Activated CD4-positive, alpha-beta memory T cell treated with anti-CD3 and anti-CD28 coated beads for 36 hours (primary cell): ENCODE measurements around the gene KBTBD4. TPM values are rescaled to one million over a fixed set of nuclear protein-coding genes. Genes with fewer than 3 reads are reported as not detected.
"Not testable (repeated sequence)": the region's sequence is repeated elsewhere in the genome, so short reads cannot be mapped to it uniquely, and the experiment has no call there.

Source experiments
- CTCF ChIA-PET: fragments of 350-600 bp; sonication (Branson Sonifier 250); formaldehyde crosslinking; loops from one replicate; lab custom pipeline; 2021; ENCODE audit warnings: antibody characterized with exemption, inconsistent platforms; lab: Charles Lee
- POLR2A ChIA-PET: fragments of 350-600 bp; sonication (Branson Sonifier 250); formaldehyde crosslinking; loops from one replicate; lab custom pipeline; 2021; ENCODE audit warnings: antibody characterized with exemption; lab: Charles Lee
- DNase-seq: peaks from one replicate; pipeline ENCODE4 v3.0.0-alpha.2; 2020
- H3K27ac Mint-ChIP-seq: one replicate; pipeline ENCODE4 v1.8.0; 2021; ENCODE audit warnings: mixed read lengths
- H3K27me3 Mint-ChIP-seq: one replicate; pipeline ENCODE4 v1.8.0; 2021; ENCODE audit warnings: mixed read lengths
- H3K36me3 Mint-ChIP-seq: one replicate; pipeline ENCODE4 v1.8.0; 2021; ENCODE audit warnings: mixed read lengths
- H3K4me1 Mint-ChIP-seq: one replicate; pipeline ENCODE4 v1.8.0; 2021; ENCODE audit warnings: low read depth, mixed read lengths
- H3K4me3 Mint-ChIP-seq: one replicate; pipeline ENCODE4 v1.8.0; 2021; ENCODE audit warnings: mild to moderate bottlenecking, mixed read lengths
- H3K9me3 Mint-ChIP-seq: one replicate; pipeline ENCODE4 v1.8.0; 2021; ENCODE audit warnings: mixed read lengths
- intact Hi-C: fragments of 100-400 bp; cut with micrococcal nuclease; formaldehyde crosslinking; loops from one replicate; pipeline ENCODE4 v1.15.1; 2023
- total RNA-seq, 2 experiments: library from RNA; stranded (reverse); gene quantifications; one replicate each; pipeline ENCODE4 v1.2.3, GENCODE V29; 2021

The KBTBD4 gene
- total RNA-seq, 2 experiments from 2014 or later = 18.7 to 18.8 TPM

DNA sequence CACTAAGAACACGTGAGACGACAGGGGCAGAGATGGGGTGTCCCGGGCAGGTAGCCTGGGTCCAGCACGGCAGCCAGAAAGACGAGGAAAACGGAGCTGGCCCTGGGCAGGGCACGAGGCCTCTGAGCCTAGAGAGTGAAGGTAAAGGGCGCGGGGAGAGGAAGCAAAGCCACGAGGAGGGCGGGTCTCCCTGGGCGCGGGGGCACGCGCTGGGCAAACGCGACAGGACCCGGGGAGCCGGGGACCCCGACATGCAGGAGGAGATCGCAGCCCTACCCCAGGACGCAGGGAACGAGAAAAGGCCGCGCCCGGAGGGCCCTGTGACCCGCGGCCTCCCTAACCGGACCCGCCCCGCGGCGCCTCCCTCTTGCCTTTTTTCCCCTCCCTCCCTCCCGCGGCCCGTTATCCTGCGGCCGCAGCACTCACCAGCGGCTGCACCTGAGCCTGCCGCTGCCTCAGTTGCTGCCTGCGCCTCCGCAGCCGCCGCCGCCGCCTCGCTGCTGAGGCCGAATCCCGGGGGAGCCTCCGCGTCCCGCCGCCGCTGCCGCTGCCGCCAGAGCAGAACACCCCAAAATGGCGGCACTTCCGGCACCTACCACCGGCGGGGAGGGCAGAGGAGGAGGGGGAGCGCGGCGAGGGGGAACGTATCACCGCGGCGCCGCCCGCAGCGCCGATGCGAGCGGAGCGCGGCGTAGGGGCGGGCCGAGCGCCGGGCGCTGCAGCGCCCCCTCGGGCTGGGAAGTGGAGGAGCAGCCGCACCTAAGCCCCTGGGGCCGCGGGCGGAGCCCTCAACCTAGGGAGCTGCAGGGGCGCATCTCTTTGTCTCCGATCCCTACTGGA is 26.0 kb downstream of the KBTBD4 start, which contains the start of gene CELF1:
TSS of gene CELF1 (minus strand) at position 567 of the 840 bp plus-strand sequence. CDS start 53,609 bp downstream, outside the sequence.
- H3K4me1 Mint-ChIP-seq = peaks cover 39% of the 10 kb centered on the region
- peak; percentile 96 for DNase-seq
- no peaks in the 10 kb centered on the region for H3K9me3 Mint-ChIP-seq
- ChIA-PET CTCF (interaction anchor here (0.7 to 5.1 kb wide), 15 partner anchors 9 to 143 kb away, joined by 3 to 32 read pairs (median 5); partner anchors contain the start of genes KBTBD4, NDUFS3 and PTPMT1), POLR2A (interaction anchor here (0.7 to 2.5 kb wide), 10 partner anchors 12 to 163 kb away, joined by 3 to 20 read pairs (median 4); partner anchors contain the start of genes AGBL2, KBTBD4, NDUFS3 and PTPMT1)
- intact Hi-C loops = loop anchor here (1.0 to 10.0 kb wide), 12 partner anchors 12 to 936 kb away; partner anchors contain the start of genes ATG13, CSTPP1, DDB2 and FNBP4
- H3K36me3 Mint-ChIP-seq = peaks cover 24% of the 10 kb centered on the region
- H3K27ac Mint-ChIP-seq = peak within 1 kb of the TSS; percentile 92
- H3K4me3 Mint-ChIP-seq = peak within 1 kb of the TSS; percentile 95
- H3K27me3 Mint-ChIP-seq = no peaks in the 10 kb centered on the region

DNA sequence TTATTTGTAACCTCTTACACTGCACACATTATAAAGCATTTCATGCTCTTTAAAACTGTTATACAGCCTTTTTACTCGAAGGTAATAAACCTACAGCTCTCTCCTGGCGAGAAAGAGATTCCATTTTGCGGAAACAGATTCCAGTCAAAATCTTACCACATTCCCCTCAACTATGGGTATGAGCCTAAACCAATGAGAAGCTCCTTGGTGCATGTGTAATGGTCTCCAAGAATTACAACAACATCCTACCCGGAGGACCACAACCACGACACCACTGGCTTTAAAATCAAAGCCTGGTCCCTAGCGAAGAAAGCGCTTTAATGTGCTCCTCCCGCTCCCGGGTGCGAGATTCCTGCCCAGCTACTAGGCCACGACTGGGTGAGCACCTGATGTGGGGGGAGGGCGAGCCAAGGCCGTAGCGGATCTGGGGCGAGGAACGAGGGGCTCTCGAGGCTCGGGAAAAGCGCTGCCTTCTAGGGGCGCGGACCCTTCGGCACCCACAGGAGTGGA is 26.7 kb downstream of the KBTBD4 start:
- DNase-seq = peak; percentile 43
- ChIA-PET CTCF (interaction anchor here (1.0 to 3.3 kb wide), 7 partner anchors 12 to 142 kb away, joined by 4 to 29 read pairs (median 5); no protein-coding TSS in a partner anchor), POLR2A (interaction anchor here (0.5 to 2.5 kb wide), 10 partner anchors 12 to 164 kb away, joined by 3 to 20 read pairs (median 4); partner anchors contain the start of genes AGBL2 and PTPMT1)
- Mint-ChIP-seq H3K4me1 (peaks cover 43% of the 10 kb centered on the region), H3K9me3 (no peaks in the 10 kb centered on the region), H3K36me3 (peaks cover 24% of the 10 kb centered on the region), H3K27me3 (no peaks in the 10 kb centered on the region), H3K4me3 (peak overlapping the region; percentile 95), H3K27ac (peak overlapping the region; percentile 92)
- intact Hi-C loops = loop anchor here (1.0 to 10.0 kb wide), 9 partner anchors 12 to 935 kb away; partner anchors contain the start of genes ATG13, CSTPP1, DDB2 and FNBP4

DNA sequence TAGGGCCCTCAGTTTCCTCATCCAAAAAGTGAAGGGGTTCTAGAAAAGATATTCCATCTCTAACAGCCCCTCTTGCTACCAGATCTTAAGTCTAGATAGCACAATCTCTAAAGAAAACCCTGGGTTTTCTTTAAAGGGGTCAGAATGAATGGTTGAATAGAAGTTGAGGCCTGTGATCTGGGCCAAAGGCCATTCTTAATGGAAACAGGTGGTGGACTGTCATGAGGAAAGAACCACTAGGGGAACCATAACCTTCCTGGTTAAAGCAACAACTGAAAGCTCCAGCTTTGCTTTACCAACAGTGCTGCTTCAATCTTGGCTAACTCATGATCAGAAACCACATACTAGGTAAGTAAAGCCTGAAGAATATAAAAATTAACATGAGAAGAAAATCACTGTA is 27.7 kb downstream of the KBTBD4 start:
- Mint-ChIP-seq H3K27me3 (no peaks in the 10 kb centered on the region), H3K9me3 (no peaks in the 10 kb centered on the region), H3K27ac (peak overlapping the region; percentile 92), H3K4me3 (peak overlapping the region; percentile 95), H3K36me3 (peaks cover 24% of the 10 kb centered on the region), H3K4me1 (peaks cover 50% of the 10 kb centered on the region)
- intact Hi-C loops = loop anchor here (10.0 kb wide), 3 partner anchors 304 to 616 kb away; partner anchors contain the start of genes CSTPP1 and DDB2
- DNase-seq = no peak
- ChIA-PET POLR2A (interaction anchor here (1.4 to 2.5 kb wide), 4 partner anchors 11 to 165 kb away, joined by 3 to 20 read pairs (median 8); partner anchors contain the start of genes AGBL2 and PTPMT1), CTCF (interaction anchor here (1.1 to 3.3 kb wide), 6 partner anchors 11 to 73 kb away, joined by 4 to 29 read pairs (median 12); no protein-coding TSS in a partner anchor)

DNA sequence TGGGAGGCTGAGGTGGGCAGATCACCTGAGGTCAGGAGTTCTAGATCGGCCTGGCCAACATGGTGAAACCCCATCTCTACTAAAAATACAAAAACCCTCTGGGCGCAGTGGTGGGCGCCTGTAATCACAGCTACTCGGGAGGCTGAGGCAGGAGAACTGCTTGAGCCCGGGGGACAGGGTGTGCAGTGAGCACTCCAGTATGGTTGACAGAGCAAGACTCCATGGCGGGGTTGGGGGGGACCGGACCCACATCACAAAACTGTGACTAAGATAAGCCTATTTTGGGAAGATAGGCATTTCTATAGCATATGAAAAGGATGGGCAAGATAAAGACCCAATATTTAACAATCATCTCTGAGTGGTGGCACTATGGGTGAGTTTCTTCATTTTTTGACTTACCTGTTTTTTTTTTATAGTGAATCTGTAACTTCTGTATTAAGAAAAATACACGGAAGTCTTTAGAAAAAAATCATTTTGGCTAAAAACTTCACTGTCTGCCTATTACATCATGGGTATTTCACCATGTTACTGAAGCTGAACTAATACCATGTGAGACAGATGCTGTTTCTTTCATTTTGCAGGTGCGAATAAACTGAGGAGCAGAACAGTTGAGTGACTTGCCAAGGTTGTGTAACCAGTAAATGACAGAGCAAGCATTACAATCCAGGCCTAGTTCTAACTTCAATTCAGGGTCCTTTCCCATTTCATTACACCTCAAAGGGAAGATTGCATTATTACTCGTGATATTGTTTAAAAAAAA is 28.3 kb downstream of the KBTBD4 start:
- Mint-ChIP-seq H3K36me3 (peaks cover 24% of the 10 kb centered on the region), H3K27me3 (no peaks in the 10 kb centered on the region), H3K4me1 (peaks cover 50% of the 10 kb centered on the region), H3K9me3 (no peaks in the 10 kb centered on the region), H3K4me3 (peak overlapping the region; percentile 33), H3K27ac (peak overlapping the region; percentile 92)
- POLR2A ChIA-PET = interaction anchor here (2.5 kb wide), 1 partner anchor 10 kb away, joined by 12 read pairs; no protein-coding TSS in a partner anchor
- intact Hi-C loops = loop anchor here (10.0 kb wide), 3 partner anchors 304 to 616 kb away; partner anchors contain the start of genes CSTPP1 and DDB2
- DNase-seq = no peak
- CTCF ChIA-PET = interaction anchor here (3.0 to 3.1 kb wide), 2 partner anchors 10 to 36 kb away, joined by 20 to 29 read pairs; no protein-coding TSS in a partner anchor

DNA sequence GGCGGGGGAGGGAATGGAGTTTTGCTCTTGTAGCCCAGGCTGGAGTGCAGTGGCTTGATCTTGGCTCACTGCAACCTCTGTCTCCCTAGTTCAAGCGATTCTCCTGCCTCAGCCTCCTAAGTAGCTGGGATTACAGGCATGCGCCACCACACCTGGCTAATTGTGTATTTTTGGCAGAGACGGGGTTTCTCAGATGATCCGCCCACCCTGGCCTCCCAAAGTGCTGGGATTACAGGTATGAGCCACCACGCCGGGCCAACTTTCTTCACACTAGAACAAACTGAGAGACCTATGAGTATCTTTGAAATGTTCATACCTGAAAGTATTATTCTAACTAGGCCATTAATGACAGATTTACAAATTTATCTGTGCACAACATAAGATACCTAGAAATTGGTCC is 32.5 kb downstream of the KBTBD4 start:
- H3K4me3 Mint-ChIP-seq, CTCF ChIA-PET, POLR2A ChIA-PET, DNase-seq, intact Hi-C loops, H3K27ac Mint-ChIP-seq, H3K9me3 Mint-ChIP-seq, H3K27me3 Mint-ChIP-seq: not testable (repeated sequence)
- Mint-ChIP-seq H3K4me1 (peaks cover 63% of the 10 kb centered on the region), H3K36me3 (peaks cover 14% of the 10 kb centered on the region)

DNA sequence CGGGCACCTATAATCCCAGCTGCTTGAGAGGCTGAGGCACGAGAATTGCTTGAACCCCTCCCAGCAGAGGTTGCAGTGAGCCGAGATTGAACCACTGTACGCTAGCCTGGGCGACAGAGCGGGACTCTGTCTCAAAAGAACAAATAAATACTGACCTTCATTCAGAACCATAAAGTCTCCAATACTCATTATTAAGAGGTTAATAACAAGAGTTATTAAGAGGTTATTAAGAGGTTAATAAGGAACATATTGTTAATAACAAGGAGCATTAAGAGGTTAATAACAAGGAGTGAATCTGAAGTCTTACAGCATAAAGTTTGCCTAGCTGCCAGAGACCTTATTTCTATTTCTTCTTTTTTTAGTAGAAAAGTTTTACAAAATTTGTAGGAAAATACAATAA is 33.5 kb downstream of the KBTBD4 start:
- Mint-ChIP-seq H3K9me3 (no peaks in the 10 kb centered on the region), H3K27ac (no peak overlapping the region), H3K27me3 (no peaks in the 10 kb centered on the region), H3K4me3 (no peak overlapping the region), H3K36me3 (peaks cover 8% of the 10 kb centered on the region), H3K4me1 (peaks cover 63% of the 10 kb centered on the region)
- no peak for DNase-seq
- ChIA-PET POLR2A (no interaction called here), CTCF (no interaction called here)
- intact Hi-C loops = no loop called here

DNA sequence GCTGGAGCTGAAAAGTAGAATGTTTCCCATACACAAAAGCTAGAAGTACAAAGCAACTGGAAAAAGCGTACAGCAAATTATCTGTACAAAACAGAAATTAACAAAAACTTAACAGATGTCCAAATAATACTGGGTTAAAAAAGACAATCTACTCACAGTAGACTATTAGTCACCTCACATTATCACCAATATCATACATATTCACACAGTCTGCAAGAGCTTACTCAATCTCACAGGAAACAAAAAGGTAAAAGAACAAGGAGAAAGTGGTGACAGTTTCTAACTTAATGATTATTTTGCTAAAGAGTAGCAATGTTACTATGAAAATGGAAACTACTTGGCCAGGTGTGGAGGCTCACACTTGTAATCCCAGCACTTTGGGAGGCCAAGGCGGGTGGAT is 37.7 kb downstream of the KBTBD4 start:
- H3K4me1 Mint-ChIP-seq = peaks cover 67% of the 10 kb centered on the region
- H3K27ac Mint-ChIP-seq = peak overlapping the region; percentile 87
- no peak for DNase-seq
- H3K27me3 Mint-ChIP-seq = no peaks in the 10 kb centered on the region
- POLR2A ChIA-PET = interaction anchor here (1.1 to 3.3 kb wide), 6 partner anchors 11 to 226 kb away, joined by 3 to 17 read pairs (median 8); partner anchors contain the start of genes CELF1, FNBP4, KBTBD4 and NDUFS3
- no peaks in the 10 kb centered on the region for H3K9me3 Mint-ChIP-seq
- no peak overlapping the region for H3K4me3 Mint-ChIP-seq
- peaks cover 6% of the 10 kb centered on the region for H3K36me3 Mint-ChIP-seq
- CTCF ChIA-PET = interaction anchor here (1.0 to 4.8 kb wide), 3 partner anchors 11 to 26 kb away, joined by 3 to 29 read pairs (median 12); partner anchors contain the start of gene CELF1
- intact Hi-C loops = loop anchor here (2.0 kb wide), 1 partner anchor 16 kb away; no protein-coding TSS in a partner anchor

DNA sequence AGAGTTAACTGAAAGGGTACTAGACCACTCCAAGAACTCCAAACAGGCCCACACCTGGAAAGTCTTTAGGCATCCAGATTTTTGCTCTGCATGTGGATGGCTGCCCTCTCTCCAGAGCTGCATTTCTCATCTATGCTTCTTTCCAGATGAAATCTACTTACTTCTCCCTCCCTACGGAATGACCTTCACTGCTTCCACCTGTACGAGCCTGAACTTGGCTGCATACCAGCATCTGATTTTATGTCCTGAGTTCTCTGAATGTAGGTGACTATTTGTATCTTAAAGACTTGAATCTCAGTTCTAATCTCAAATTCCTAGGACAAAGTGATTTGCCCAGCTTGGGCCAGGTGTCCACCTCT is 39.1 kb downstream of the KBTBD4 start:
- Mint-ChIP-seq H3K27ac (peak overlapping the region; percentile 87), H3K9me3 (no peaks in the 10 kb centered on the region), H3K27me3 (no peaks in the 10 kb centered on the region), H3K4me1 (peaks cover 70% of the 10 kb centered on the region), H3K36me3 (peaks cover 10% of the 10 kb centered on the region), H3K4me3 (no peak overlapping the region)
- POLR2A ChIA-PET = interaction anchor here (0.8 to 3.3 kb wide), 7 partner anchors 12 to 325 kb away, joined by 3 to 17 read pairs (median 3); partner anchors contain the start of genes CELF1 and DDB2
- intact Hi-C loops = loop anchor here (1.0 to 2.0 kb wide), 3 partner anchors 13 to 24 kb away; no protein-coding TSS in a partner anchor
- CTCF ChIA-PET = interaction anchor here (1.1 to 4.8 kb wide), 7 partner anchors 11 to 49 kb away, joined by 3 to 29 read pairs (median 5); partner anchors contain the start of gene CELF1
- no peak for DNase-seq

DNA sequence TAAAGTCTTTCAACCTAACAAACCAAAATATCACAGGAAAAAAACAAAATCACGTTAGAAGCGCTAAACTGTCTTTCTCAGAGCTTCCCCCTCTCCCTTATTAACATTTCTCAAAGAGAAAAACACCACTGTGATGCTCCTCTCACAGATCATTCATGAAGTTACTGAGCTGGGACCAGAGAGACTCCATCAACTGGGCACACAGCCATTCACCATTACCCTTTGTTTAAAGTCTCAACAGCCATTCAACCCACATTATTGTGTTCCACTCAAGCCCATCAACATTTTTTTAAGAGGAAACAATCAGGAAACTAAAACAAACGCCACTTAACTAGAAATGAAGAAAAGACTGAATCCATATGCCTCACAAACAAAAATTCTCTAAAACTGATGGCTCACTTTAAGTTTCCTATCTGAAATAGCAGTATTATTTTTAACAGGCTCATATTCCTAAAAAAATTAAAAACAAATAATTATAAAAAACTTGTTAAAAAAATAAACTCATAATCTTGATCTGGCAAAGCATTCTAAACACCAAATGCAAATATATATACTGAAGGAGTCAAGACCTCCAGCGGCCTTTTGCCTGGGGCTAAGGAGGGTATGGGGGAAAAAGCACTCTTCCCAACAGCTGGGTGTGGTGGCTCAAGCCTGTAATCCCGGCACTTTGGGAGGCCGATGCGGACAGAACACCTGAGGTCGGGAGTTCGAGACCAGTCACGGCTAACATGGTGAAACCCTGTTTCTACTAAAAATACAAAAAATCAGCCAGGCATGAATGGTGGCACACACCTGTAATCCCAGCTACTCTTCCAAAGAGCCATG is 39.8 kb downstream of the KBTBD4 start:
- no peaks in the 10 kb centered on the region for H3K27me3 Mint-ChIP-seq
- no peaks in the 10 kb centered on the region for H3K9me3 Mint-ChIP-seq
- ChIA-PET CTCF (interaction anchor here (1.5 to 4.8 kb wide), 3 partner anchors 13 to 48 kb away, joined by 4 to 29 read pairs (median 5); partner anchors contain the start of gene CELF1), POLR2A (interaction anchor here (0.6 to 3.3 kb wide), 6 partner anchors 13 to 324 kb away, joined by 3 to 17 read pairs (median 8); partner anchors contain the start of genes CELF1 and DDB2)
- no peak for DNase-seq
- intact Hi-C loops = no loop called here
- H3K27ac Mint-ChIP-seq = peak overlapping the region; percentile 87
- H3K4me3 Mint-ChIP-seq = no peak overlapping the region
- peaks cover 10% of the 10 kb centered on the region for H3K36me3 Mint-ChIP-seq
- peaks cover 65% of the 10 kb centered on the region for H3K4me1 Mint-ChIP-seq

DNA sequence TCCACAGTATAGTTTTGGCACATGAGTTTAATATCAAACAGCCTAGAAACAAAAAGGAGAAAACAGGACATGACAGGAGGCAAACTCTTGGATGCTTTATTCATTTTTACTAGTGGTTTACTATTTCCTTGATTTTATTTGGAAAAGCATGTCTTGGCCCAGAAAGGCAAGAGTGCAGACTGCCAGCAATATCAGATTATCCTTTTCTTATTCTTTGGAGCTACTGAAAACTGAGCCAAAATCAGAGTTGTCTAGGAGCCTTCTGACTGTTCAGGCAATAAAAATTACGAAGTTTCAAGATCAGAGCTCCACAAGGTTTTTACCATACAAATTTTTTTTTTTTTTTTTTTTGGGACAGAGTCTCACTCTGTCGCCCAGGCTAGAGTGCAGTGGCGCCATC is 41.9 kb downstream of the KBTBD4 start:
- no peak for DNase-seq
- Mint-ChIP-seq H3K27me3 (no peaks in the 10 kb centered on the region), H3K4me1 (peaks cover 61% of the 10 kb centered on the region), H3K4me3 (no peak overlapping the region), H3K27ac (no peak overlapping the region), H3K36me3 (peaks cover 10% of the 10 kb centered on the region), H3K9me3 (no peaks in the 10 kb centered on the region)
- CTCF ChIA-PET = interaction anchor here (0.5 to 1.3 kb wide), 3 partner anchors 15 to 30 kb away, joined by 3 to 4 read pairs (median 3); no protein-coding TSS in a partner anchor
- POLR2A ChIA-PET = interaction anchor here (0.9 kb wide), 1 partner anchor 18 kb away, joined by 3 read pairs; no protein-coding TSS in a partner anchor
- intact Hi-C loops = no loop called here
